OCI-LY7 (cell line): Measurements from ENCODE around the gene TPO. TPM values are rescaled to one million over a fixed set of nuclear protein-coding genes. Genes with fewer than 3 reads are reported as not detected.

Source experiments
- BruUV-seq: library from RNA; stranded (reverse); fragments of 400-500 nt; replicated peaks from 2 replicates; lab custom pipeline; 2021; lab: Mats Ljungman, UMichigan
- CTCF ChIA-PET: fragments of 300-600 bp; sonication (Branson Sonifier 250); formaldehyde crosslinking; loops from one replicate; lab custom pipeline; 2022; ENCODE audit warnings: antibody characterized with exemption; ENCODE audit not compliant: unreplicated experiment; lab: Charles Lee
- POLR2A ChIA-PET: fragments of 300-600 bp; sonication (Branson Sonifier 250); formaldehyde crosslinking; loops from one replicate; lab custom pipeline; 2022; ENCODE audit warnings: antibody characterized with exemption; lab: Charles Lee
- DNase-seq: peaks from one replicate; pipeline ENCODE4 v3.0.0-alpha.2; 2015; ENCODE audit warnings: low spot score
- H2AFZ ChIP-seq: fragments of 200-600 bp; sonication (generic), shearing (Covaris generic); 2 replicates; pipeline ENCODE4 v1.6.1; 2014; ENCODE audit warnings: mild to moderate bottlenecking, antibody characterized with exemption, low read length, moderate library complexity
- H3K27ac ChIP-seq: fragments of 200-600 bp; sonication (generic); 2 replicates; pipeline ENCODE4 v1.5.1; 2014; ENCODE audit warnings: mixed run types, low read depth, mild to moderate bottlenecking, moderate library complexity, low read length, inconsistent platforms; ENCODE audit not compliant: poor library complexity, severe bottlenecking
- H3K36me3 ChIP-seq: fragments of 200-600 bp; sonication (generic); 2 replicates; pipeline ENCODE4 v1.6.1; 2014; ENCODE audit warnings: mild to moderate bottlenecking, antibody characterized with exemption, low read length, moderate library complexity, mixed read lengths; ENCODE audit not compliant: insufficient read depth
- H3K4me1 ChIP-seq: fragments of 200-600 bp; sonication (generic); 2 replicates; pipeline ENCODE4 v1.5.1; 2014; ENCODE audit warnings: mild to moderate bottlenecking, low read length; ENCODE audit not compliant: insufficient read depth, poor library complexity, severe bottlenecking
- H3K4me2 ChIP-seq: fragments of 200-600 bp; sonication (generic); 2 replicates; pipeline ENCODE4 v1.6.1; 2014; ENCODE audit warnings: mild to moderate bottlenecking, low read length
- H3K4me3 ChIP-seq: fragments of 200-600 bp; sonication (generic); 2 replicates; pipeline ENCODE4 v1.5.1; 2014; ENCODE audit warnings: mild to moderate bottlenecking, low read depth, low read length; ENCODE audit not compliant: poor library complexity, severe bottlenecking
- H3K79me2 ChIP-seq: fragments of 200-600 bp; sonication (generic); 2 replicates; pipeline ENCODE4 v1.6.1; 2016; ENCODE audit warnings: low read depth, mild to moderate bottlenecking, low read length, moderate library complexity, mixed read lengths; ENCODE audit not compliant: insufficient read depth
- H3K9me2 ChIP-seq: fragments of 200-600 bp; sonication (generic); 2 replicates; pipeline ENCODE4 v1.6.1; 2016; ENCODE audit warnings: mild to moderate bottlenecking, low read length, mixed read lengths; ENCODE audit not compliant: insufficient read depth
- H3K9me3 ChIP-seq: fragments of 200-600 bp; sonication (generic); 2 replicates; pipeline ENCODE4 v1.6.1; 2014; ENCODE audit warnings: mild to moderate bottlenecking, mixed run types, low read length, mixed read lengths
- H4K20me1 ChIP-seq: fragments of 200-600 bp; sonication (generic); 2 replicates; pipeline ENCODE4 v1.6.1; 2014; ENCODE audit warnings: mild to moderate bottlenecking, antibody characterized with exemption, low read length, moderate library complexity, mixed read lengths; ENCODE audit not compliant: insufficient read depth
- EZH2phosphoT487 ChIP-seq: fragments of 200-600 bp; sonication (generic); IDR thresholded peaks from 2 replicates; pipeline ENCODE4 v1.6.1; 2018; ENCODE audit warnings: low read depth, borderline replicate concordance, mild to moderate bottlenecking, mixed run types, antibody characterized with exemption, low read length, moderate library complexity, mixed read lengths
- intact Hi-C: fragments of 100-400 bp; cut with micrococcal nuclease; formaldehyde crosslinking; loops from one replicate; pipeline ENCODE4 v1.10.0; 2022; ENCODE audit not compliant: unreplicated experiment
- total RNA-seq, 2 experiments: library from RNA; depleted of rRNA in 1 of 2; stranded (reverse); fragments of >200 nt in 1 of 2; shearing (Covaris generic) in 1 of 2; gene quantifications; 2 replicates each; pipeline ENCODE4 v1.2.3, GENCODE V29; 2014 to 2022
- TF ChIP-seq, protein P1 (sequence below): fragments of 200-600 bp; sonication (generic); conservative IDR thresholded peaks from 2 replicates; pipeline ENCODE4 v1.5.1; 2014; ENCODE audit warnings: mild to moderate bottlenecking, antibody characterized with exemption, low read length, moderate library complexity, mixed read lengths

TPO gene
- total RNA-seq, 2 experiments from 2014 or later: not detected

DNA sequence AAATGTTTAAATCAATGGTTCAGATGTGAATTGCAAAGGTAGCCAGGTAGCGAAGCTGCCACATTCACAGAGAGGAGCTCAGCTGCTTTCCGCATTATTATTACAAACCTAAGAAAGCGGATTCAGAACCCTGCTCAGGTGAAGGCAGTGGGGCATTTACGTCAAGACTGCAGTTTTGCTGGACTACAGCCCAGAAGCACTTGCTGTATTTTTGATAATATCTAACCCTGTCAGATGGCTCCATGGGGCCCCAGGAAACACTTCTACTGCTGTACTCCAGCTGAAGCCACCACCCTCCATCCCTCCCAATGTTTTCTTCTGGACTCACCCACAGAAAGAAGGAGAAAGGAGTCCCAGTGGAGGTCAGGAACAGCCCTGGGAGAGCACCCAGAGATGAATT, 96.9 kb downstream of the TPO start:
- intact Hi-C loops: no loop called here
- TF ChIP-seq EZH2phosphoT487: no peak
- TF ChIP-seq, protein P1, sequence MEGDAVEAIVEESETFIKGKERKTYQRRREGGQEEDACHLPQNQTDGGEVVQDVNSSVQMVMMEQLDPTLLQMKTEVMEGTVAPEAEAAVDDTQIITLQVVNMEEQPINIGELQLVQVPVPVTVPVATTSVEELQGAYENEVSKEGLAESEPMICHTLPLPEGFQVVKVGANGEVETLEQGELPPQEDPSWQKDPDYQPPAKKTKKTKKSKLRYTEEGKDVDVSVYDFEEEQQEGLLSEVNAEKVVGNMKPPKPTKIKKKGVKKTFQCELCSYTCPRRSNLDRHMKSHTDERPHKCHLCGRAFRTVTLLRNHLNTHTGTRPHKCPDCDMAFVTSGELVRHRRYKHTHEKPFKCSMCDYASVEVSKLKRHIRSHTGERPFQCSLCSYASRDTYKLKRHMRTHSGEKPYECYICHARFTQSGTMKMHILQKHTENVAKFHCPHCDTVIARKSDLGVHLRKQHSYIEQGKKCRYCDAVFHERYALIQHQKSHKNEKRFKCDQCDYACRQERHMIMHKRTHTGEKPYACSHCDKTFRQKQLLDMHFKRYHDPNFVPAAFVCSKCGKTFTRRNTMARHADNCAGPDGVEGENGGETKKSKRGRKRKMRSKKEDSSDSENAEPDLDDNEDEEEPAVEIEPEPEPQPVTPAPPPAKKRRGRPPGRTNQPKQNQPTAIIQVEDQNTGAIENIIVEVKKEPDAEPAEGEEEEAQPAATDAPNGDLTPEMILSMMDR: no peak
- Histone ChIP-seq H3K27ac (no peak overlapping the region), H3K4me3 (no peak overlapping the region), H2AFZ (no peak overlapping the region), H3K4me1 (no peaks in the 10 kb centered on the region), H3K4me2 (no peak overlapping the region), H3K79me2 (no peaks in the 10 kb centered on the region), H3K9me2 (no peaks in the 10 kb centered on the region), H3K36me3 (no peaks in the 10 kb centered on the region), H4K20me1 (no peaks in the 10 kb centered on the region), H3K9me3 (no peaks in the 10 kb centered on the region)
- DNase-seq: no peak
- ChIA-PET CTCF (no interaction called here), POLR2A (no interaction called here)
- BruUV-seq: no TSS peak

DNA sequence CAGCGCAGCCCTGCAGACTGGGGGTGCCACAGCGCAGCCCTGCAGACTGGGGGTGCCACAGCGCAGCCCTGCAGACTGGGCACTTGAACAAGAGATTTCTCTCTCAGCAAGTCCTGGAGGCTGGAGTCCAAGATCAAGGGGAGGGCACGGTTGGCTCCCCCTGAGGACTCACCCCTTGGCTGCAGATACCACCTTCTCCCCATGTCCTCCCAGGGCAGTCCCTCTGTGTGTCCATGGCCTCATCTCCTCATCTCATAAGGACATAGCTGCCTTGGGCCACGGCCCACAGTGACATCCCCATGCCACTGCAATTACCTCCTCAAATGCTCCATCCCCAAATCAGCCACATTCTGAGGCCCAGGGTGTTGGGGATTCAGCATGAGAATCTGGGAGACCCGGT, 98.2 kb downstream of the TPO start:
- H3K79me2 ChIP-seq: no peaks in the 10 kb centered on the region
- no TSS peak for BruUV-seq
- H3K36me3 ChIP-seq: no peaks in the 10 kb centered on the region
- H3K9me2 ChIP-seq: no peaks in the 10 kb centered on the region
- ChIA-PET POLR2A (no interaction called here), CTCF (no interaction called here)
- H4K20me1 ChIP-seq: no peaks in the 10 kb centered on the region
- no peak overlapping the region for H3K4me2 ChIP-seq
- no peaks in the 10 kb centered on the region for H3K9me3 ChIP-seq
- H3K27ac ChIP-seq: no peak overlapping the region
- DNase-seq: no peak
- no peak overlapping the region for H3K4me3 ChIP-seq
- intact Hi-C loops: no loop called here
- no peak for TF ChIP-seq EZH2phosphoT487
- TF ChIP-seq, protein P1: no peak
- H2AFZ ChIP-seq: no peak overlapping the region
- H3K4me1 ChIP-seq: no peaks in the 10 kb centered on the region

DNA sequence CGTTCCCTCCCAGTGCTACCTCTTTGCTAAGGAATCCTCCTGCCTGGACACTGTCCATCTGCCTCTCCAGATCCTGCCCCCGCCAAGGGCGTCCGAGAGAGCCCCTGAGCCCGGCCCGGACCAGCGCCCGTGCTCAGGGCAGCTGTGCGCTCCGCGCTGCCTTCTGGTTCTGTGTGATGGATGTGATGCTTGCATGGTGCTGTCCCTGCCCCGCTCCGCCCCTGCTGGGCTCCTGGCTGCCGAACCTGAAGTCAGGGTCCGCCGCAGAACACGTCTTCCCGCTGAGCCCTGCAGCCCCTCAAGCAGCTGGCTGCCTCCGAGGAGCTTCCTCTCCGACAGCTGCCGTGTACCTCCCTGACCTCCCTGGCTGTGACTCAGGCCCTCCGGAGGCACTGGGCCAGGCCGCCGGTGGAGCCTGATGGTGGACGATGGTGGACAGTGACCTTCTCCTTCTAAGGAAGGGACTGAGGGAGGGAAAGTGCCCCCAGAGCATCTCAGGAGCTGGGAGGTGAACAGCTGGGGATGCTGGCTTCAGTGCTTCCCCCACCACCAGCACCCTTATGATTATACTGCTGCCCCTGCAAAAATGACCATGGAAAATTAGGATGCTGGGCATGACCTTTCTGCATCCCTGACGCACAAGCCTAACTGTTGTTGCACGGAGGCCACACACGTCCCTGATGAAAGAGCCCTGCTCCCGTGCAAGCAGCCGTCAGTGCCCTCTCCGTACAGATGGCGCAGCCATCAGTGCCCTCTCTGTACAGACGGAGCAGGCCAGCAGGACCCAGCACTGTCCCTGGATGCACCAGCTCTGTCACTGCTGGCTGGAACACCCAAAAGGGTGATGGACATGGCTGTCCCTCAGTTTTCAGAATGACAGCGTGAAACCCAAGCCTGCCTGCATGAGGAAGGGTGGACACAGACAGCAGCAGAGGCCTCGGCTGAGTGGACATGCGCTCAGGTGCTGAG, 99.3 kb downstream of the TPO start:
- Histone ChIP-seq H3K9me2 (no peaks in the 10 kb centered on the region), H3K4me2 (no peak overlapping the region), H2AFZ (no peak overlapping the region), H3K36me3 (no peaks in the 10 kb centered on the region), H3K9me3 (no peaks in the 10 kb centered on the region), H3K4me1 (no peaks in the 10 kb centered on the region), H4K20me1 (no peaks in the 10 kb centered on the region), H3K4me3 (no peak overlapping the region), H3K27ac (no peak overlapping the region), H3K79me2 (no peaks in the 10 kb centered on the region)
- BruUV-seq: no TSS peak
- DNase-seq: no peak
- intact Hi-C loops: no loop called here
- ChIA-PET CTCF (no interaction called here), POLR2A (no interaction called here)
- TF ChIP-seq, protein P1: no peak
- no peak for TF ChIP-seq EZH2phosphoT487
